ENCODE measurements around the gene C12orf57. TPM values are rescaled to one million over a fixed set of nuclear protein-coding genes. Genes with fewer than 3 reads are reported as not detected.

C12orf57 gene
- total and polyA plus RNA-seq, 12 donors = 134 to 654 (median 175) TPM

GRCh38 chr12:6937481-6938352 lies 6.1 kb upstream of the C12orf57 start:
- Histone ChIP-seq H3K9me3 (no peaks in the 10 kb centered on the region), H3K4me3 (peak overlapping the region; percentile 58 to 96 (median 72)), H3K27me3 (no peaks in the 10 kb centered on the region), H3K36me3 (peaks cover 0 to 78% (median 25%) of the 10 kb centered on the region in 9 donors), H3K4me1 (peaks cover 19 to 85% (median 66%) of the 10 kb centered on the region in 9 donors), H3K27ac (peak overlapping the region; percentile 91 to 98 (median 94))
- TF ChIP-seq, protein P1, sequence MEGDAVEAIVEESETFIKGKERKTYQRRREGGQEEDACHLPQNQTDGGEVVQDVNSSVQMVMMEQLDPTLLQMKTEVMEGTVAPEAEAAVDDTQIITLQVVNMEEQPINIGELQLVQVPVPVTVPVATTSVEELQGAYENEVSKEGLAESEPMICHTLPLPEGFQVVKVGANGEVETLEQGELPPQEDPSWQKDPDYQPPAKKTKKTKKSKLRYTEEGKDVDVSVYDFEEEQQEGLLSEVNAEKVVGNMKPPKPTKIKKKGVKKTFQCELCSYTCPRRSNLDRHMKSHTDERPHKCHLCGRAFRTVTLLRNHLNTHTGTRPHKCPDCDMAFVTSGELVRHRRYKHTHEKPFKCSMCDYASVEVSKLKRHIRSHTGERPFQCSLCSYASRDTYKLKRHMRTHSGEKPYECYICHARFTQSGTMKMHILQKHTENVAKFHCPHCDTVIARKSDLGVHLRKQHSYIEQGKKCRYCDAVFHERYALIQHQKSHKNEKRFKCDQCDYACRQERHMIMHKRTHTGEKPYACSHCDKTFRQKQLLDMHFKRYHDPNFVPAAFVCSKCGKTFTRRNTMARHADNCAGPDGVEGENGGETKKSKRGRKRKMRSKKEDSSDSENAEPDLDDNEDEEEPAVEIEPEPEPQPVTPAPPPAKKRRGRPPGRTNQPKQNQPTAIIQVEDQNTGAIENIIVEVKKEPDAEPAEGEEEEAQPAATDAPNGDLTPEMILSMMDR (IDR thresholded peaks at IDR 0.05) = peak; percentile 91 to 99 (median 97)
- 1% methylated on average over 73 to 80 of the region's 80 CpGs for WGBS, 2 donors
- DNase-seq (peak; percentile 93), ATAC-seq (peak; percentile 86 to 93 (median 88))
- intact Hi-C loops (cut with DNase I) = loop anchor here in 1 of 10 donors (5.0 kb wide), 1 partner anchor 70 kb away; the partner anchor contains the start of gene TPI1

DNA sequence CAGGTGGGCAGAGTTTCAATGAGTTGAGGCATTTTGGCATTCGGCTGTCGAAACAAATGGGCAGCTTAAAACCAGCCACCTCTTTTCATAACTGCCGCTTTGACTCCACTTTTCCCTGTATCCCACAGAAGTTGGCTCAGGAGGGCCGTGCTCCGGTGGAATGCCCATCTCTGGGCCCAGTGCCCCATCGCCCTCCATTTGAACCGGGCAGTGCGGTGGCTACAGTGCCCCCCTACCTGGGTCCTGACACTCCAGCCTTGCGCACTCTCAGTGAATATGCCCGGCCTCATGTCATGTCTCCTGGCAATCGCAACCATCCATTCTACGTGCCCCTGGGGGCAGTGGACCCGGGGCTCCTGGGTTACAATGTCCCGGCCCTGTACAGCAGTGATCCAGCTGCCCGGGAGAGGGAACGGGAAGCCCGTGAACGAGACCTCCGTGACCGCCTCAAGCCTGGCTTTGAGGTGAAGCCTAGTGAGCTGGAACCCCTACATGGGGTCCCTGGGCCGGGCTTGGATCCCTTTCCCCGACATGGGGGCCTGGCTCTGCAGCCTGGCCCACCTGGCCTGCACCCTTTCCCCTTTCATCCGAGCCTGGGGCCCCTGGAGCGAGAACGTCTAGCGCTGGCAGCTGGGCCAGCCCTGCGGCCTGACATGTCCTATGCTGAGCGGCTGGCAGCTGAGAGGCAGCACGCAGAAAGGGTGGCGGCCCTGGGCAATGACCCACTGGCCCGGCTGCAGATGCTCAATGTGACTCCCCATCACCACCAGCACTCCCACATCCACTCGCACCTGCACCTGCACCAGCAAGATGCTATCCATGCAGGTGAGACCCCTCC lies 5.2 kb upstream of the C12orf57 start:
- peaks cover 15 to 81% (median 64%) of the 10 kb centered on the region in 9 donors for H3K4me1 ChIP-seq
- TF ChIP-seq, protein P1 (IDR thresholded peaks at IDR 0.05) = peak in 1 of 9 donors; percentile 23
- intact Hi-C loops (cut with DNase I) = loop anchor here in 1 of 10 donors (5.0 kb wide), 1 partner anchor 71 kb away; the partner anchor contains the start of gene TPI1

DNA sequence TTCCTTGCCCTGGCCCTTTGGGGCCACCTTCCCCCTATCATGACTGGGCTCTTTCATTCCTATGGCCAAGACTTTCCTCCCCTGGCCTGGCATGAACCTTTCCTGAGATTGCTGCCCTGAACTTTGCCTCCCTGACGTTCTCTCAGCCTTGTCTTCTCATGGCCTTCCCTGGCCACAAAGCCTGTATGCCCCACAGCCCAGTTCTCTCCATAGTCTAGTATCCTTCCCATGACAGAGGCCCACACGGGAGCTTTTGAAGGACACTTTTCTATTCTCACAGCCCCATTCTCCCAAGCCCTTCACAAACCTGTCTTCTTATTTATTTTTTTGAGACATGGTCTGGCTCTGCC lies 4.7 kb upstream of the C12orf57 start:
- H3K27me3 ChIP-seq = no peaks in the 10 kb centered on the region
- DNase-seq = no peak
- no peak overlapping the region for H3K4me3 ChIP-seq
- H3K9me3 ChIP-seq = no peaks in the 10 kb centered on the region
- peak overlapping the region in 2 of 10 donors; percentile 93 to 97 for H3K27ac ChIP-seq
- peaks cover 0 to 63% (median 22%) of the 10 kb centered on the region in 9 donors for H3K36me3 ChIP-seq
- WGBS, 2 donors = 75 to 81% methylated on average over 2 of the region's 2 CpGs
- ATAC-seq = no peak
- intact Hi-C loops (cut with DNase I) = loop anchor here in 1 of 10 donors (5.0 kb wide), 1 partner anchor 72 kb away; the partner anchor contains the start of gene TPI1
- TF ChIP-seq, protein P1 (IDR thresholded peaks at IDR 0.05) = no peak
- H3K4me1 ChIP-seq = peaks cover 9 to 75% (median 59%) of the 10 kb centered on the region in 9 donors

More for the DNA sequence above, 5.2 kb upstream of the C12orf57 start:
- Histone ChIP-seq H3K4me3 (peak overlapping the region in 9 of 10 donors; percentile 58 to 96 (median 72)), H3K27me3 (no peaks in the 10 kb centered on the region), H3K27ac (peak overlapping the region in 9 of 10 donors; percentile 91 to 98 (median 95)), H3K36me3 (peaks cover 0 to 69% (median 25%) of the 10 kb centered on the region in 9 donors), H3K9me3 (no peaks in the 10 kb centered on the region)
- WGBS, 2 donors = 78 to 80% methylated on average over 32 of the region's 32 CpGs
- ATAC-seq (peak in 2 of 8 donors; percentile 2 to 3), DNase-seq (peak in 1 of 2 donors; percentile 27)
